GM12891 (cell line): ENCODE data around the gene SLC44A1.

Experiments used
- POLR2A ChIP-seq: IDR thresholded peaks from 2 replicates; pipeline ENCODE4 v1.6.1; 2011; ENCODE audit warnings: low read depth, low read length, control low read depth
- POLR2AphosphoS5 ChIP-seq: IDR thresholded peaks from 2 replicates; pipeline ENCODE4 v1.6.1; 2011; ENCODE audit warnings: low read depth, low read length, control low read depth
- POU2F2 ChIP-seq: IDR thresholded peaks from 2 replicates; pipeline ENCODE4 v1.6.1; 2011; ENCODE audit warnings: low read depth, mild to moderate bottlenecking, control low read depth, low read length, moderate library complexity
- SPI1 ChIP-seq: IDR thresholded peaks from 2 replicates; pipeline ENCODE4 v1.6.1; 2011; ENCODE audit warnings: low read depth, low read length, control low read depth
- TAF1 ChIP-seq: IDR thresholded peaks from 2 replicates; pipeline ENCODE4 v1.6.1; 2011; ENCODE audit warnings: low read depth, low read length, control low read depth

- TF ChIP-seq TAF1 (no peak), POLR2A (no peak), POLR2AphosphoS5 (no peak), SPI1 (no peak), POU2F2 (no peak)
Measured at GRCh38 chr9:105466898-105467455, 222.5 kb downstream of the SLC44A1 start.
